Activated naive CD4-positive, alpha-beta T cell treated with anti-CD3 and anti-CD28 coated beads for 36 hours (primary cell): ENCODE results near the gene LEP. TPM values are rescaled to one million over a fixed set of nuclear protein-coding genes. Genes with fewer than 3 reads are reported as not detected.
"Not testable (repeated sequence)": the region's sequence is repeated elsewhere in the genome, so short reads cannot be mapped to it uniquely, and the experiment has no call there.

ENCODE experiments used
- CTCF ChIA-PET: fragments of 350-600 bp; sonication (Branson Sonifier 250); formaldehyde crosslinking; loops from one replicate; lab custom pipeline; 2021; ENCODE audit warnings: antibody characterized with exemption; lab: Charles Lee
- DNase-seq: peaks from one replicate; pipeline ENCODE4 v3.0.0-alpha.2; 2020
- H3K27ac Mint-ChIP-seq: one replicate; pipeline ENCODE4 v1.8.0; 2021; ENCODE audit warnings: mild to moderate bottlenecking, mixed read lengths
- H3K27me3 Mint-ChIP-seq: one replicate; pipeline ENCODE4 v1.8.0; 2021; ENCODE audit warnings: low read depth, mixed read lengths
- H3K36me3 Mint-ChIP-seq: one replicate; pipeline ENCODE4 v1.8.0; 2021; ENCODE audit warnings: low read depth, mixed read lengths
- H3K4me1 Mint-ChIP-seq: one replicate; pipeline ENCODE4 v1.8.0; 2021; ENCODE audit warnings: low read depth, mixed read lengths
- H3K4me3 Mint-ChIP-seq: one replicate; pipeline ENCODE4 v1.8.0; 2021; ENCODE audit warnings: mild to moderate bottlenecking, moderate library complexity, mixed read lengths
- H3K9me3 Mint-ChIP-seq: one replicate; pipeline ENCODE4 v1.8.0; 2021; ENCODE audit warnings: mixed read lengths
- intact Hi-C: fragments of 100-400 bp; cut with micrococcal nuclease; formaldehyde crosslinking; loops from one replicate; pipeline ENCODE4 v1.15.1; 2023
- total RNA-seq, 2 experiments: library from RNA; stranded (reverse); gene quantifications; one replicate each; pipeline ENCODE4 v1.2.3, GENCODE V29; 2021

LEP gene
- total RNA-seq, 2 experiments from 2014 or later = not detected

- intact Hi-C loops = no loop called here
- H3K27me3 Mint-ChIP-seq = peaks cover 3% of the 10 kb centered on the region
- H3K4me1 Mint-ChIP-seq = peaks cover 7% of the 10 kb centered on the region
- H3K9me3 Mint-ChIP-seq = peaks cover 13% of the 10 kb centered on the region
- H3K36me3 Mint-ChIP-seq = peaks cover 2% of the 10 kb centered on the region
- no peak for DNase-seq
- CTCF ChIA-PET = interaction anchor here (0.6 kb wide), 1 partner anchor 304 kb away, joined by 3 read pairs; no protein-coding TSS in a partner anchor
- H3K4me3 Mint-ChIP-seq = no peak overlapping the region
- no peak overlapping the region for H3K27ac Mint-ChIP-seq
Observed at GRCh38 chr7:128234476-128235026, 6.5 kb upstream of the LEP start.

GRCh38 chr7:128235471-128235870 is 5.6 kb upstream of the LEP start:
- CTCF ChIA-PET = interaction anchor here (0.7 kb wide), 1 partner anchor 13 kb away, joined by 3 read pairs; no protein-coding TSS in a partner anchor
- H3K4me3 Mint-ChIP-seq = no peak overlapping the region
- H3K9me3 Mint-ChIP-seq = peaks cover 13% of the 10 kb centered on the region
- DNase-seq = no peak
- peaks cover 2% of the 10 kb centered on the region for H3K36me3 Mint-ChIP-seq
- no peak overlapping the region for H3K27ac Mint-ChIP-seq
- intact Hi-C loops = no loop called here
- peaks cover 6% of the 10 kb centered on the region for H3K27me3 Mint-ChIP-seq
- peaks cover 7% of the 10 kb centered on the region for H3K4me1 Mint-ChIP-seq

GRCh38 chr7:128236924-128237586 is 4.0 kb upstream of the LEP start:
- peak; percentile 51 for DNase-seq
- CTCF ChIA-PET = interaction anchor here (0.9 to 1.4 kb wide), 3 partner anchors 10 to 338 kb away, joined by 3 to 5 read pairs (median 4); no protein-coding TSS in a partner anchor
- Mint-ChIP-seq H3K4me3 (no peak overlapping the region), H3K4me1 (peaks cover 7% of the 10 kb centered on the region), H3K36me3 (peaks cover 2% of the 10 kb centered on the region), H3K9me3 (peaks cover 13% of the 10 kb centered on the region), H3K27ac (no peak overlapping the region), H3K27me3 (peaks cover 14% of the 10 kb centered on the region)
- intact Hi-C loops = no loop called here

DNA sequence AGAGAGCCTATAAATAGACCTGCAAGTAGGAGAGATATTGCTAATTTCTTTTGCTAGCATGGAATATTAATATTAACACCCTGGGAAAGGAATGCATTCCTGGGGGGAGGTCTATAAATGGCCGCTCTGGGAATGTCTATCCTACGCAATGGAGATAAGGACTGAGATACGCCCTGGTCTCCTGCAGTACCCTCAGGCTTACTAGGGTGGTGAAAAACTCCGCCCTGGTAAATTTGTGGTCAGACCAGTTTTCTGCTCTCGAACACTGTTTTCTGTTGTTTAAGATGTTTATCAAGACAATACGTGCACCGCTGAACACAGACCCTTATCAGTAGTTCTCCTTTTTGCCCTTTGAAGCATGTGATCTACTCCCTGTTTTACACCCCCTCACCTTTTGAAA is 1.9 kb upstream of the LEP start:
- H3K4me3 Mint-ChIP-seq, H3K27ac Mint-ChIP-seq, intact Hi-C loops, H3K4me1 Mint-ChIP-seq, H3K36me3 Mint-ChIP-seq, CTCF ChIA-PET, DNase-seq: not testable (repeated sequence)
- peaks cover 13% of the 10 kb centered on the region for H3K9me3 Mint-ChIP-seq
- peaks cover 19% of the 10 kb centered on the region for H3K27me3 Mint-ChIP-seq

GRCh38 chr7:128242661-128243060 is 1.6 kb downstream of the LEP start:
- Mint-ChIP-seq H3K9me3 (peaks cover 13% of the 10 kb centered on the region), H3K4me3 (no peak overlapping the region), H3K27me3 (peaks cover 23% of the 10 kb centered on the region), H3K4me1 (no peaks in the 10 kb centered on the region), H3K27ac (no peak overlapping the region), H3K36me3 (peaks cover 2% of the 10 kb centered on the region)
- intact Hi-C loops = no loop called here
- CTCF ChIA-PET = no interaction called here
- no peak for DNase-seq

DNA sequence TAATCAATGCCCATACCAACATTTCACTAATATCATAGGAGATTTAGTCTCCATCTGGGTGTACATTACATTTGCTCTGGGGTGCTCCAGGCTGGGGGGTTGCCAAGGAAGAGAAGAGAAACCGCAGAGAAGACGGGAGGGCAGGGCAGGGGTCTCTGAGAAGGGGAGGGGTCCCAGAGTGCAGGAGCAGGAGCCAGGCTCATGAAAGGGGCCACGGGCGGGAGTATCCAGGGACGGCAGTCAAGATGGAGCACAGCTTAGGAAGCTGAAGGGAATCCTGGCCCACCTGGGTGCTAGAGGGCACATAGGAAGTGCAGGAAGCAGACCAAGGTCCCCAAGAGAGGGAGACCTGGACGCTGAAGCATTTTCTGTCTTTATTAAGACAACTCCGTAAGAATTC is 2.2 kb downstream of the LEP start:
- Mint-ChIP-seq H3K4me1 (no peaks in the 10 kb centered on the region), H3K9me3 (peaks cover 10% of the 10 kb centered on the region), H3K27ac (no peak overlapping the region), H3K27me3 (peaks cover 23% of the 10 kb centered on the region), H3K4me3 (no peak overlapping the region), H3K36me3 (peaks cover 2% of the 10 kb centered on the region)
- DNase-seq = no peak
- intact Hi-C loops = no loop called here
- CTCF ChIA-PET = no interaction called here

DNA sequence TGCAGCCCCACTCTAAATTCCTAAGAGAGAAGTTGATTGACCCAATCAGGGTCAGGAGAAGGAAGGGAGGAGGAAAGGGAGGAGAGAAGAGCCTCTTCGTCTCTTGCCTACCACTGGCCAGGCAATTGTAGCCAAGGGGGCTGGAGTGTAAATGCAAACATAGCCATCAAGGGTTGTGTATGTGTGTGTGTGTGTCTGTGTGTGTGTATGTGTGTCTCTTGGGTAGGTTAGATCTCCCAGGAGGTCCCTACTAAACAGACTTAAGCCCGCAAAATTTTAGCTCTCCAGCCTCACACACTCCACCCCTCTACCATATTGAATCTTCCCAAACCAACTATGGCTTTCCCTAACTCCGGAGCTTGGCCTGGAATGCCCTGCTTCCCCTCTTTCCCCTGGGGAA is 3.8 kb downstream of the LEP start:
- CTCF ChIA-PET = no interaction called here

GRCh38 chr7:128247108-128247507 is 6.0 kb downstream of the LEP start:
- DNase-seq = no peak
- Mint-ChIP-seq H3K4me3 (no peak overlapping the region), H3K27me3 (peaks cover 8% of the 10 kb centered on the region), H3K27ac (no peak overlapping the region), H3K4me1 (no peaks in the 10 kb centered on the region), H3K9me3 (no peaks in the 10 kb centered on the region), H3K36me3 (no peaks in the 10 kb centered on the region)
- CTCF ChIA-PET = interaction anchor here (0.9 to 1.3 kb wide), 2 partner anchors 10 to 180 kb away, joined by 3 read pairs; no protein-coding TSS in a partner anchor
- intact Hi-C loops = no loop called here

More for the DNA sequence above, 3.8 kb downstream of the LEP start:
- Mint-ChIP-seq H3K27ac (no peak overlapping the region), H3K9me3 (no peaks in the 10 kb centered on the region), H3K36me3 (no peaks in the 10 kb centered on the region), H3K4me1 (no peaks in the 10 kb centered on the region), H3K4me3 (no peak overlapping the region), H3K27me3 (peaks cover 20% of the 10 kb centered on the region)
- DNase-seq = no peak
- intact Hi-C loops = no loop called here

DNA sequence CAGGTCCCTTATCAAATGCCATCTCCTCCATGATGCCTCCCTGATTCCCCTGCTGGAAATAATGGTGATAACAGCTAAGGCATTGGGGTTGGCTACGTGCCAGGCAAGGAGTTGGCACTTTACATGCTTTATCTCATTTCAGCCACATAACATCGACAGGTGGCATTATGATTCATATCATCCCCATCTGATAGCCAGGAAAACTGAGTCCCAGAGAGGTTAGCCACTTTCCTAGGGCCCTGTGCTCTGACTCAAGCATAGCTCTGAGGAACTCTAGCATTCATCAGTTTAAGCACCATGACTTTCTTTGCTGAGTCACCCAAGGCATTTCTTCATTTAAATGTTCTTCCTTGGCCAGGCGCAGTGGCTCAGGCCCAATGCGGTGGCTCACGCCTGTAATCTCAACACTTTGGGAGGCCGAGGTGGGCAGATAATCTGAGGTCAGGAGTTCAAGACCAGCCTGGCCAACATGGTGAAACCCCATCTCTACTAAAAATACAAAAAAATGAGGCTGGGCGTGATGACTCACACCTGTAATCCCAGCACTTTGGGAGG is 6.6 kb downstream of the LEP start:
- Mint-ChIP-seq H3K4me1 (no peaks in the 10 kb centered on the region), H3K27ac (no peak overlapping the region), H3K27me3 (peaks cover 6% of the 10 kb centered on the region), H3K9me3 (no peaks in the 10 kb centered on the region), H3K4me3 (no peak overlapping the region), H3K36me3 (no peaks in the 10 kb centered on the region)
- intact Hi-C loops = no loop called here
- no peak for DNase-seq
- CTCF ChIA-PET = interaction anchor here (0.9 to 1.3 kb wide), 2 partner anchors 10 to 179 kb away, joined by 3 read pairs; no protein-coding TSS in a partner anchor

DNA sequence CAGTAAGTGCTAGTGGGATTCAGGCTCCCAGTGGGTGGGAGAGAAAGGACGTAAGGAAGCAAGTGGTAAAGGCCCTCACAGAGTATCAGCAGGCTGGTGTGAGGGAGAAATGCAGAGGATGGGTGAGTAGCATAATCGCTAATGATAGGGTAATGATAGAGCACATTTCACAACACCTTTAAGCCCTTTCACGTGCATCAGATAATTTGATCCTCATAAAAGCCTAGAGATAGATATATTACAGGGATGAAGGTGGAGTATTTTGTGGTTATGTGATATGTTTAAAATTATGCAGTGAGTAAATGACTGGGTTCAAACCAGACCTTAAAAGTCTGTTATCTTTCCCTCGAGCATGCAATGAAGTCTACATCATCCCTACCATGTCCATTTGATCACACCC is 10.3 kb downstream of the LEP start:
- no peak for DNase-seq
- no peaks in the 10 kb centered on the region for H3K36me3 Mint-ChIP-seq
- intact Hi-C loops = no loop called here
- no peaks in the 10 kb centered on the region for H3K9me3 Mint-ChIP-seq
- CTCF ChIA-PET = interaction anchor here (1.1 kb wide), 1 partner anchor 42 kb away, joined by 3 read pairs; no protein-coding TSS in a partner anchor
- H3K4me1 Mint-ChIP-seq = no peaks in the 10 kb centered on the region
- no peak overlapping the region for H3K27ac Mint-ChIP-seq
- no peak overlapping the region for H3K4me3 Mint-ChIP-seq
- H3K27me3 Mint-ChIP-seq = no peaks in the 10 kb centered on the region

DNA sequence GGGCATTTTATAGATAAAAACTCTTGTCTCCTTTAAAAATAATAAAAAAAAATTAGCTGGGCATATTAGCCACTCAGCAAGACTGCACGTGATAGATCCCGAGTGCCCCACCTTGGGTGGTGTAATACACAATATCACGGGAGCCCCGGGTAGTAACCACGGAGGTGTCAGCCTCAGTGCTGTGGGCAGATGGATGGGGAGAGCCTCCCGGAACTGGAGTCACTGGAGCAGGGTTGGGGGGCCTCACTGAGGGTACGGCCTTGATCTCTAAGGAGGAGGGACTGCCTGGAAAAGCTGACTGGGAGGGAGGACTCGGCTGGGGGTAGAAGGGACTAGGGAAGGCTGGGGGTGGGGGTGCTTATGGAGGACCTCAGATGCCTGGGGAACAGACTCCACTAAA is 12.6 kb downstream of the LEP start:
- intact Hi-C loops = no loop called here
- H3K27ac Mint-ChIP-seq = no peak overlapping the region
- no peak for DNase-seq
- H3K4me1 Mint-ChIP-seq = no peaks in the 10 kb centered on the region
- CTCF ChIA-PET = no interaction called here
- no peaks in the 10 kb centered on the region for H3K9me3 Mint-ChIP-seq
- H3K36me3 Mint-ChIP-seq = no peaks in the 10 kb centered on the region
- no peak overlapping the region for H3K4me3 Mint-ChIP-seq
- H3K27me3 Mint-ChIP-seq = peaks cover 2% of the 10 kb centered on the region

DNA sequence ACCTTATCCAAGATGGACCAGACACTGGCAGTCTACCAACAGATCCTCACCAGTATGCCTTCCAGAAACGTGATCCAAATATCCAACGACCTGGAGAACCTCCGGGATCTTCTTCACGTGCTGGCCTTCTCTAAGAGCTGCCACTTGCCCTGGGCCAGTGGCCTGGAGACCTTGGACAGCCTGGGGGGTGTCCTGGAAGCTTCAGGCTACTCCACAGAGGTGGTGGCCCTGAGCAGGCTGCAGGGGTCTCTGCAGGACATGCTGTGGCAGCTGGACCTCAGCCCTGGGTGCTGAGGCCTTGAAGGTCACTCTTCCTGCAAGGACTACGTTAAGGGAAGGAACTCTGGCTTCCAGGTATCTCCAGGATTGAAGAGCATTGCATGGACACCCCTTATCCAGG is 13.4 kb downstream of the LEP start:
- Mint-ChIP-seq H3K36me3 (no peaks in the 10 kb centered on the region), H3K9me3 (no peaks in the 10 kb centered on the region), H3K4me3 (no peak overlapping the region), H3K27me3 (peaks cover 2% of the 10 kb centered on the region), H3K4me1 (no peaks in the 10 kb centered on the region), H3K27ac (no peak overlapping the region)
- DNase-seq = no peak
- CTCF ChIA-PET = no interaction called here
- intact Hi-C loops = no loop called here
